Fibroblast of pulmonary artery (primary cell): Measurements from ENCODE around the gene PCF11.
A peak's percentile ranks its signal among the peaks of the same experiment; 100 is the strongest.

Source experiments
- DNase-seq: peaks from one replicate; pipeline ENCODE4 v3.0.0-alpha.2; 2010; ENCODE audit warnings: low read depth
- H3K4me3 ChIP-seq: replicated peaks from 2 replicates; pipeline ENCODE4 v1.5.1; 2011; ENCODE audit warnings: low read depth, mild to moderate bottlenecking, control low read depth, low read length, moderate library complexity
- TF ChIP-seq, protein P1 (sequence below): IDR thresholded peaks from 2 replicates; pipeline ENCODE4 v1.5.1; 2011; ENCODE audit warnings: mild to moderate bottlenecking, control low read depth, low read length, inconsistent platforms; ENCODE audit errors: missing control alignments

Gene PCF11

DNA sequence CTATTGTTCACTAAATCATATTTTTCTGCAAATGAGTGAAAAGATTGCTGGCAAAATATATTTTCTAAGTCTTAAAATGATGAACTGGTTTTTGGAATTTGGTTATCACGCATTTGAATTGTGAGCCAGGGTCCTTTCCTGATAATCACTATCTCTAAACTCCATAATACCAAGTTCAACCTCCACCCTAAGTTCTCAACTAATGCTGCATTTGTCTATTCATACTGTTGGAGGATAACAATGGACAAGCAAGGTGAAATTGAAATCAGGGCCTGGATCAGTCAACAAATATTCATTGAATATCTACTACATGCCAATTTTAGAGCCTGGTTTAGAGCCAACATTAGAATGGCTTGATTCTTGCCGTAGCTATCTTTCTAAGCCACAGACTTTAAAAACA is 4.7 kb upstream of the PCF11 start:
- DNase-seq = no peak
- H3K4me3 ChIP-seq = no peak overlapping the region
- TF ChIP-seq, protein P1, sequence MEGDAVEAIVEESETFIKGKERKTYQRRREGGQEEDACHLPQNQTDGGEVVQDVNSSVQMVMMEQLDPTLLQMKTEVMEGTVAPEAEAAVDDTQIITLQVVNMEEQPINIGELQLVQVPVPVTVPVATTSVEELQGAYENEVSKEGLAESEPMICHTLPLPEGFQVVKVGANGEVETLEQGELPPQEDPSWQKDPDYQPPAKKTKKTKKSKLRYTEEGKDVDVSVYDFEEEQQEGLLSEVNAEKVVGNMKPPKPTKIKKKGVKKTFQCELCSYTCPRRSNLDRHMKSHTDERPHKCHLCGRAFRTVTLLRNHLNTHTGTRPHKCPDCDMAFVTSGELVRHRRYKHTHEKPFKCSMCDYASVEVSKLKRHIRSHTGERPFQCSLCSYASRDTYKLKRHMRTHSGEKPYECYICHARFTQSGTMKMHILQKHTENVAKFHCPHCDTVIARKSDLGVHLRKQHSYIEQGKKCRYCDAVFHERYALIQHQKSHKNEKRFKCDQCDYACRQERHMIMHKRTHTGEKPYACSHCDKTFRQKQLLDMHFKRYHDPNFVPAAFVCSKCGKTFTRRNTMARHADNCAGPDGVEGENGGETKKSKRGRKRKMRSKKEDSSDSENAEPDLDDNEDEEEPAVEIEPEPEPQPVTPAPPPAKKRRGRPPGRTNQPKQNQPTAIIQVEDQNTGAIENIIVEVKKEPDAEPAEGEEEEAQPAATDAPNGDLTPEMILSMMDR = no peak

DNA sequence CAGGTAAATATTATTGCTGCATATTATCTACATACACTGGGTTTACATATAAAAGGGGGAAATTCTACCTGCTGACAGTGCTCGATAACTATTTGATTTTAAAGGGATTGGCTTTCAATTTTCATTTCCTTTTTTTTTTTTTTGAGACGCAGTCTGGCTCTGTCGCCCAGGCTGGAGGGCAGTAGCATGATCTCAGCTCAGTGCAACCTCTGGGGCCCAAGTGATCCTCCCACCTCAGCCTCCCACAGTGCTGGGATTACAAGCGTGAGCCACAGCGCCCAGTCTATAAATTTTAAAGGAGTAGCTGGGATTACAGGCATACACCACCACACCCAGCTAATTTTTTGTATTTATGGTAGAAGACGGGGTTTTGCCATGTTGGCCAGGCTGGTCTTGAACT is 3.2 kb upstream of the PCF11 start:
- no peak overlapping the region for H3K4me3 ChIP-seq
- no peak for DNase-seq
- TF ChIP-seq, protein P1 = no peak

DNA sequence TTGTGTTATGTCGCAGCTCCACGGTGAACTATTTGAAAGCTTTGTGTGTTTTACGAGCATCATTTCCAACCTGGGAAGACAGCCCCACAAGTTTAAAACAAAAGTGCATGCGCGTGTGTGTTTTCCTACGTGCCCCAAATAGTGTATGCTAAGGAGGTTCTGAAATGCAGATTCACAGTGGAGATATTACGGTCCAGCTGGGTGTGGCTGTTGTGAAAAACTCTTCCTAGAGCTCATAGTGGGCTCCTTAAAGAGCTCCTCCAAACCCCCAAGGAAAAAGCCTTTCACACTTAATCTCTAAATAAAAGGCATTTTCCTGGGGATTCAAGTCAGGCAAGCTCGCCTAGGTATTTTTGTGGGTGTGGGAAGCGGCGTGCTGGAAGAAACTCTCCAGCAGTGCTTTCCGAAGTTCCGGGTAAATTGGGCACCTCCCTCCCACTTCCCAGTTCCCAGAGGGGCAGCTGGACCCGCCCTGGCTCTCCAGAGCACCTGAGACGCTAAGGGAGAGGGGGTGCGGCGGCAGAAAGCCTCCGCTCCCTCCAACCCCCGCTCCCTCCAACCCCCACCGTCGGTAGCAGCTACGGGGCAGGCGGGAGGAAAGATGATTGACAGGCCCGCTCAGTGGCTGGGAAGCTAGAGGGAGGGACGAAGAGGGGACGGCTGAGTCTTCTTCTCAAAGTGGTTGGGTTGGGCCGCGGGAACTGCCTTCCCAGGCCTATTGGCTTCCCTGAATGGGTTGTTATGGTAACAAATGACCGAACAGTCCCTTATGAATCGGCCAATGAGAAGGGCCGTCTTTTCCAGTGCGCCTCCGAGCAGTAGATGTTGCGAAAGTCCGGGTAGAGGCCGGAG is 561 bp upstream of the PCF11 start:
- peak overlapping the region; percentile 77 for H3K4me3 ChIP-seq

DNA sequence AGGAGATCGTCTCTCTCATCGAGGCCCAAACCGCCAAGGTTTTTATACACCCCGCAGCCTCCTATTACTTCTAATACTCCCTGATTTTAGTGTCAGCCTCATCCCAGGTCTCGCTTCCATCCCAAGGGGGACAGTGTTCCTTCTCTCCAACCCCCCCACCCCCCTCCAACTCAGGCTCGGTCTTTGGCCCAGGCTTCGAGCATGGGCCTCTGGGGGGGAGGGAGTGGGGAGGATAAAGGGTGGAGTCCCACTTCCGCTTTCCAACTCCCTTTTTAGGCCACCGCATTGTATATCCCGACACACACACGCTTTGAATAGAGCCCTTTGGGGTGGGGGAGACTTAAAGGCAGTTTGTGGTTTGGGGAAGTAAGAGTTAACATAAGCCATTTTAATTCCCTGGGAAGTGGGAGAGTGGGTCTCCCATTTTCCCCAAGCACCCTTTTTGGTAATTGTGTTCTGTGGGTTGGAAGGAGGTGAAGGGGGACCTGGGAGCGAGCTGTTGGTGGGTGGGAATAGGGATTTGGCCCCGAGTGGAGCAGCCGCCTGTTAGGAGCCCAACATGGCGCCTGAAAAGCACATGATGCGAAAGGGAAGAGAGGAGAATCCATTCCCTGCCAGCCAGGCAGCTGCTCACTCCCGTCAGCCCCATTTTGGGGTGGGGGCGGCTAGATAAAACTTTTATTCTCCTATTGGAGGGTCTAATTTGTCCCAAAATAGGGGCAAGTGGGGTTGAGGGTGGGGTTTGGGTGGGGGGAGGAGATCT is 844 bp downstream of the PCF11 start:
- peak overlapping the region; percentile 97 for H3K4me3 ChIP-seq
- TF ChIP-seq, protein P1 = no peak
- peak; percentile 53 for DNase-seq

More for the DNA sequence above, 561 bp upstream of the PCF11 start:
- DNase-seq = peak; percentile 100
- TF ChIP-seq, protein P1 = no peak

DNA sequence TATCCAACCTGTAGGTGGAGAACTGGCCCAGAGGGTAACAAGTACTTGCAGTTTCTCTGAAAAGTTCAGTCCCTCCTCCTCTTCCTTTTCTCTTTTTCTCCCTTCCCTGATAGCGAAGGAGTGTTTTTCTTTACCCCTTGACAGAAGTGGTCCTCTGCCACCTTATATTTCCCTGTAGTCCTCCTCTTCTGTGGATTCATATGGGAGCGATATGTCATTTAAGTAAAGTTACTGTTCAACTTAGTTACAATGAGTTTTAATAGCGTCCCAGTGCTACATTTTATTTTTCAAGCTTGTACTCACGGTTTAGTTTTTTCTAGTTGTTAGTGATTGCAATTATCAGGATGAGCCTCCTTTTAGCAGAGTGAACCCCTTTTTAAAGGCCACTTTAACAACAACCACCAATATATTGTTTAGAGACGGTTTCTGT is 1.4 kb downstream of the PCF11 start:
- peak overlapping the region; percentile 97 for H3K4me3 ChIP-seq

DNA sequence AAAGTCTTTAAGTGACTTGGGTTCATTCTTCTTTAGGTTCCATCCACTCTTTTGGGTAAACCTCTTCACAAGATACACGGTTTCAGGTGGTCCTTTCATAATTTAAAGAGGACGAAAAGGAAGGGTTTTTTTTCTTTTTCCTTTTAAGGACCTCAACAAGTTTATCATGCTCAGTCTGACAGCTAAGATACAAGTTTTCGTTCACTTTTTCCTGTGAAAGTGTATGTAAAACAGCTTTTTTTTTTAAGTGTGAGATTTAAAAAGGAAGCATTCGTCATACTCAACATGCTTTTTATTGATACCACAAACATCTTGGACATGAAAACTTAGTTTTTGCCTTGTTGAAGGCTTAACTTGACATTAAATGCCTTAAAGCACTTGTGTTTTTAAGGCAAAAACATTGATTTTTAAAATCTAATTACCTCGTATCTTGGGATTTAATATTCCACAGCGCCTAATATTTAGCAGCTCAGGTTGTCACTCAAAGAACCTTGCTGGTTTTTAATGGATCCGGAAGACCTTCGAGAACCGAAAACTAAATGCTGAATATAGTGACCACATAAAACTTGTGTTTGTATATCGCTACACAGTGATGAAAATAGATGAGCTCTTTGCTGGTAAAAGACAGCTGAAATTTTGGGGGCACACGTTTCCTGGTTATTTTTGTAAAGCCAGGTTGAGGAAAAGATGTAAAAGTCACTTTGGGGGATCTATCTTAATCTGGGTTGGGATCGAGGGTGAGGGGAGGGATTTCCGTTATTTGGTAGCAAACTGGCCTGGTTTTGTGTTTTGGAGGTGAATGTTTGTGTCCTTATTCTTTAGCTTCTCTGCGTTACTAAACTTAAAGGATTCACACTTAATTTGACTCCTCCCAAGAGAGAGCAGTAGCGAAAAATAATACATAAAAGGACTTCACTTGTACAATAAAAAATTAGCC is 2.3 kb downstream of the PCF11 start:
- DNase-seq = no peak
- TF ChIP-seq, protein P1 = no peak
- H3K4me3 ChIP-seq = peak overlapping the region; percentile 97

More for the DNA sequence above, 1.4 kb downstream of the PCF11 start:
- no peak for DNase-seq
- TF ChIP-seq, protein P1 = no peak
